ENCODE measurements around the gene STAT3.
A peak's percentile ranks its signal among the peaks of the same experiment; 100 is the strongest.
"Not testable (repeated sequence)": the region's sequence is repeated elsewhere in the genome, so short reads cannot be mapped to it uniquely, and the experiment has no call there.

The STAT3 gene

DNA sequence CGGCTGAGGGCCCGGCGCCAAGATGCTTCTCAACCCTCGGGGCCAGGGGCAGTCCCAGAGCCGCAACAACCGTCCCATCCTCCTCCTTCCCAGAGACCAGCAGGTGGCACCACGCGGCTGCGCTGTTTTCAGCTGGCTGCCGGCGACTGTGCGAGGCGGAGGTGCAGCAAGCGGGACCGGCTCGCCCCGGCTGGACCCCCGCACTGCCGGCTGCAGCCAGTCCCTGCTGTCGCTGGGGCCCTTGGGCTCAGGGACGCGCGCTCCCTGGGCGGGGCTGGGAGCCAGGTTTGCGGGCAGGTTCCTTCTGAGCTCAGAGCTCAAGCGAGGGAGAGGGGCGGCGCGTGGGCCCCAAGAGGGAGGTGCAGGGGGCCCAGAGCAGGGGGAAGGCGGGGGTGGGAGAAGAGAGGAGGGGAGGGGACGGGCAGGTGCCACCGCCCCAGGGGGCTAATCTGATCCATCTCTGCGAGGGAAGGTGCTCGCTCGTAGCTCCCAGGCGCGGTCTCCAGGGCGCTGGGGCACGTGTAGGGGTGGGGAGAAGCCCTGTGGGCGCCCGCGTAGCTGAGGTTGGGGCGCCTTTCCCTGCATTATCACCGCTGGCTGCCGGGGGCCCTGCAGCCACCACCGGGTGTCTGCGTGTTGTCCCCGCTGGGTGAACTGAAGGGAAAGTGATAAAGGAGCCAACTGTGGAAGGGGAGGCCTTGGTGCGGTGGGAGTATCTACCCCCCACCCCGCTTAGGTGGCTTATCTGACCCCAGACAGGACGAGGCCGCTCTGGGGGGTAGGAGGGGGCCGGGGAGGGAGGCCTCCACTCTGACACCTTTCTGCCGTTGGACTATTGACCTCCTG lies 75.7 kb downstream of the STAT3 start:
- peak; percentile 75 for DNase-seq

GRCh38 chr17:42312035-42312284 lies 76.3 kb downstream of the STAT3 start:
- no peak for DNase-seq

DNA sequence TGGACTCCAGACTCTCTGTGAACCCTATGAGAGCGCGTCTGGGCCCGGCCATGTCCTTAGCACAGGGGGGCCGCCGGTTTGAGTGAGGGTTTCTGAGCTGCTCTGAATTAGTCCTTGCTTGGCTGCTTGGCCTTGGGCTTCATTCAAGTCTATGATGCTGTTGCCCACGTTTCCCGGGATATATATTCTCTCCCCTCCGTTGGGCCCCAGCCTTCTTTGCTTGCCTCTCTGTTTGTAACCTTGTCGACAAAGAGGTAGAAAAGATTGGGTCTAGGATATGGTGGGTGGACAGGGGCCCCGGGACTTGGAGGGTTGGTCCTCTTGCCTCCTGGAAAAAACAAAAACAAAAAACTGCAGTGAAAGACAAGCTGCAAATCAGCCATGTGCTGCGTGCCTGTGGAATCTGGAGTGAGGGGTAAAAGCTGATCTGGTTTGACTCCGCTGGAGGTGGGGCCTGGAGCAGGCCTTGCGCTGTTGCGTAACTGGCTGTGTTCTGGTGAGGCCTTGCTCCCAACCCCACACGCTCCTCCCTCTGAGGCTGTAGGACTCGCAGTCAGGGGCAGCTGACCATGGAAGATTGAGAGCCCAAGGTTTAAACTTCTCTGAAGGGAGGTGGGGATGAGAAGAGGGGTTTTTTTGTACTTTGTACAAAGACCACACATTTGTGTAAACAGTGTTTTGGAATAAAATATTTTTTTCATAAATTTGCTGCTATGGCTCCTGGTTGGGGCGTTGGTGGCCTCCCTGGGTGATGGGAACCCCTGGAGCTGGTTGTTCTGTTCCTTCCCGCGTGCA lies 76.8 kb downstream of the STAT3 start:
- peak; percentile 88 for DNase-seq

DNA sequence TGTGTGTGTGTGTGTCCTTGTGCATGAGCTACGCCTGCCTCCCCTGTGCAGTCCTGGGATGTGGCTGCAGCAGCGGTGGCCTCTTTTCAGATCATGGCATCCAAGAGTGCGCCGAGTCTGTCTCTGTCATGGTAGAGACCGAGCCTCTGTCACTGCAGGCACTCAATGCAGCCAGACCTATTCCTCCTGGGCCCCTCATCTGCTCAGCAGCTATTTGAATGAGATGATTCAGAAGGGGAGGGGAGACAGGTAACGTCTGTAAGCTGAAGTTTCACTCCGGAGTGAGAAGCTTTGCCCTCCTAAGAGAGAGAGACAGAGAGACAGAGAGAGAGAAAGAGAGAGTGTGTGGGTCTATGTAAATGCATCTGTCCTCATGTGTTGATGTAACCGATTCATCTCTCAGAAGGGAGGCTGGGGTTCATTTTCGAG lies 77.4 kb downstream of the STAT3 start:
- no peak for DNase-seq

DNA sequence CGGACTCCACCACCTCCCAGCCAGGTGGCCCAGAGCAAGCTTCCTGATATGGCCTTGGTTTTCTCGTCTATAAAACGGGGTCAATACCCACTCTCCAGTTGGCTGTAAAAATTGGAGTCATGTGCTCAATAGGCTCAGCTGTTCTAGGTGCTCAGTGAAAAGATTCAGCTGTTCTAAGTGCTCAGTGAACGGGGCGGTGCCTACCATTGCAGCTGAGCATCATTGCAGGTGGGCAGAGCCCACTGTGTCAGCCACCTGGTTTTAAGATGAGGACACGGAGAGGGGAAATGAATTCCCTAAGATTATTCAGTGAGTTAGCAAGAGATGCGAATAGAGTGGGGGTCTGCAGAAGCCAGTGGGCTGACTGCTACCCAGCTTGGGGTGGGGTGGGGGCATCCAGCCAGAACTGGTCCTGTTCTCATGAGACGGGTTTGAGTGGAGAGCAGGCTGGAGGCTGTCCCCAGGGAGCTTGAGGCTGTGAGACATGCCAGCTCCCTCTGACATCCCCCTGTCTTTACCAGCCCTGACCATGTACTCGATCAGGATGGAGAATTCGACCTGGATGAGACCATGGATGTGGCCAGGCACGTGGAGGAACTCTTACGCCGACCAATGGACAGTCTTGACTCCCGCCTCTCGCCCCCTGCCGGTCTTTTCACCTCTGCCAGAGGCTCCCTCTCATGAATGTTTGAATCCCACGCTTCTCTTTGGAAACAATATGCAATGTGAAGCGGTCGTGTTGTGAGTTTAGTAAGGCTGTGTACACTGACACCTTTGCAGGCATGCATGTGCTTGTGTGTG lies 78.1 kb downstream of the STAT3 start:
- no peak for DNase-seq

DNA sequence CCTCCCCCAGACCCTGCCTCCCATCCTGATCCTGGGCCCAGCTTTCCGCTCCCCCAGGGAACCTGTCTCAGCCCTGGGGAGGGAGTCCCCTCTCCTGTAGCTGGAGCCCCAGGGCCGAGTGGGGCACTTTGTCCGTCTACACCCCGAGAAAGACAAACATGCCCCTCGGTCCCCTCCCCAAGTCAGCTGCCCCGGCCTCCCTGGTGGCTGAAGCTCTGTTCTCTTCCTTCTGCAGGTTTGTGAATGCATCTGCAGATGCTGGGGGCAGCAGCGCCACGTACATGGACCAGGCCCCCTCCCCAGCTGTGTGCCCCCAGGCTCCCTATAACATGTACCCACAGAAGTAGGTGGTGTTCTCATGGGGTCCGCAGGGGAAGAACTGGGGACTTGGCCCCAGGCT lies 79.1 kb downstream of the STAT3 start:
- no peak for DNase-seq

DNA sequence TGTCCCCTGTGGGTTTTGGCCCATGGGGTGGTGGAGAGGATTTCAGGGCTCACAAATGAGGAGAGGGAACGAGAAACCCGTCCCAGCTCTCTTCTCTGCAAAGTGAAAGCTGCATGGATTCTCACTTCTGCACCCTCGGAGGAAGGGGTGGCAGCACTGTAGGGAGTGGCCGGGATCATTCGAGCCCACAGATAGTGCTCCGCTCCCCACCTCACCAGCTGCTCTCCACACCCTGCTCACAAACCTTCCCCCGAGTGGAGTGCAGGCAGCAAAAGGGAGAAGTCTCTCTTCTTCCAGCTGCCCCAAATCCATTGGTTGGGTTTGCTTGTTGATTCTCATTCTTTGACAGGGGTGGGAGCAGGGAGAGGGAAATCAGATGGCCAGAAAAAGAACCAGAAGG lies 79.8 kb downstream of the STAT3 start:
- no peak for DNase-seq

DNA sequence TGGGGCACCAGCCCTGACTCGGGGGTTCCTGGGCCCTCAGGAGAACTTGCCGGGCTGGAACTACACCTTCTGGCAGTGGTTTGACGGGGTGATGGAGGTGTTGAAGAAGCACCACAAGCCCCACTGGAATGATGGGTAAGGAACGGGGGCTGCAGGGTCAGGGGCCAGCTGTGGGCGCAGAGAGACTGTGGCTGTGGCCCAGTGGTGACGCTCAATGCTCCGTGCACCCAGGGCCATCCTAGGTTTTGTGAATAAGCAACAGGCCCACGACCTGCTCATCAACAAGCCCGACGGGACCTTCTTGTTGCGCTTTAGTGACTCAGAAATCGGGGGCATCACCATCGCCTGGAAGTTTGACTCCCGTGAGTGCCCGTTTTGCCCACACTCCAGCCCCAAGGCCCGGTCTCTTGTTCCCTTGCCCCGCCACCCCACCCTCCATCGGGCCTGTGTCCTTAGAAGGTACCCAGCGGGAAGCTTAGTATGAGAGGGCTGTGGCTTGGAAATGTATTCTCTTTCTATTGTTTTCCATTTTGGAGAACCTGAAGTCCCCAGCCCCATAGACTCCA lies 80.8 kb downstream of the STAT3 start:
- no peak for DNase-seq

- DNase-seq = no peak
These were observed 81.9 kb downstream of the STAT3 start for GRCh38 chr17:42306385-42306667.

DNA sequence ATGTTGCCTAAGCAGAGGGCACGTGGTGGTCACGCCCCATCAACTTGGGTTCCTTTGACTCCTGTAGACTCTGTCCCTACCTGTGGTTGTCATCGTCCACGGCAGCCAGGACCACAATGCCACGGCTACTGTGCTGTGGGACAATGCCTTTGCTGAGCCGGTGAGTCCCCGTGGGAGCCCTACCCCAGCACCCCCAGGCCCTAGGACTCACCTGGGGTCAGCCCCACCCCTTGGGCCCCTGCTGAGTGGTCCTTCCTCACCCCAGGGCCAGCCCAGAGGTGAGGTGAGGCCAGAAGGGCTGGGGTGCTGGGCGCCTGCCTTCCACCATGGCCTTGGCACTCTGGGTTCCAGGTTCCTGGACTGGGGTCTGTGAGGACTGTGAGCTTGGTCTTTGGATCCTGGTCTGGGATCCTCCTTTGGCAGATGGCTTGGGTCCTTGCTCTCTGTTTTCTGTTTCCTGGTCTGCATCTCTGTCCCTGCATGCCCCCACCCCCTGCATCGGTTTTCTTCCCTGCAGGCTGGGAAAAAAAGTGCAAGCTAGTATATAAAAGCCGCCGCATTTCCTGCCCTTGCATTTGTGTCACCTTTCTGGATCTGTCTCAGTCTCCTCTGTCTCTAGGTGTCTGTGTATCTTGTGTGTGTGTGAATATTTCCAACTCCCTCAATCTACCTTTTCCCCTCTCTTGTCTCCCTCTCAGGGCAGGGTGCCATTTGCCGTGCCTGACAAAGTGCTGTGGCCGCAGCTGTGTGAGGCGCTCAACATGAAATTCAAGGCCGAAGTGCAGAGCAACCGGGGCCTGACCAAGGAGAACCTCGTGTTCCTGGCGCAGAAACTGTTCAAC lies 82.5 kb downstream of the STAT3 start:
- no peak for DNase-seq

- DNase-seq = not testable (repeated sequence)
These were observed 83.3 kb downstream of the STAT3 start for GRCh38 chr17:42305031-42305330.

DNA sequence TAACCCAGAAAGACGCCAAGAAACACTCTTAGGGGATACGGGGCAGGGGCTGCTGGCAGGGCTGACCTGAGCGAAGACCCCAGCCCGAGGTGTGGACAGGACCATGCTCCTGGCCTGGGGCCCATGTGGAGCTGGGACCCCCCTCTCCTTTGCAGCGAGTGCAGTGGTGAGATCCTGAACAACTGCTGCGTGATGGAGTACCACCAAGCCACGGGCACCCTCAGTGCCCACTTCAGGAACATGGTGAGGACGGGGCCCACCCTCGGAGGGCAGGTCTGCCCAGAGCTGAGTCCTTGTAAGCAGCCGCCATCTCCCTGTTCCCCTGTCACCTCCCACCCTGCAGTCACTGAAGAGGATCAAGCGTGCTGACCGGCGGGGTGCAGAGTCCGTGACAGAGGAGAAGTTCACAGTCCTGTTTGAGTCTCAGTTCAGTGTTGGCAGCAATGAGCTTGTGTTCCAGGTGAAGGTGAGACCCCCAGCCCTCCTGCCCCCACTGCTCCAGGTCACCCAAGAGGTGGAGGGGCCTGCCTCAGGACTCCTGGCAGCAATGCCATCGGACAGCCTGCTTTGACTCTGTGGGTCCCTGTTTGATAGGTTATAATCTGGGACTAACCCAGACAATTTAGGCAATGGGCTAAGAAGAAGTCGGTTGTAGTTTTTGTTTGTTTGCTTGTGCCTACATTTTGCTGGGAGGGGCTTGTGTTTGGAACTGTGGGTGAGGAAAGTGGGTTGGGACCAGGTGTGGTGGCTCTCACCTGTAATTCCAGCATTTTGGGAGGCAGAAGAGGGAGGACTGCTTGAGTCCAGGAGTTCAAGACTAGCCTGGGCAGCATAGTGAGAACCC lies 83.8 kb downstream of the STAT3 start:
- DNase-seq = no peak

- DNase-seq = no peak
These were observed 84.5 kb downstream of the STAT3 start for GRCh38 chr17:42303694-42304093.

- no peak for DNase-seq
These were observed 87.2 kb downstream of the STAT3 start for GRCh38 chr17:42301022-42301421.

DNA sequence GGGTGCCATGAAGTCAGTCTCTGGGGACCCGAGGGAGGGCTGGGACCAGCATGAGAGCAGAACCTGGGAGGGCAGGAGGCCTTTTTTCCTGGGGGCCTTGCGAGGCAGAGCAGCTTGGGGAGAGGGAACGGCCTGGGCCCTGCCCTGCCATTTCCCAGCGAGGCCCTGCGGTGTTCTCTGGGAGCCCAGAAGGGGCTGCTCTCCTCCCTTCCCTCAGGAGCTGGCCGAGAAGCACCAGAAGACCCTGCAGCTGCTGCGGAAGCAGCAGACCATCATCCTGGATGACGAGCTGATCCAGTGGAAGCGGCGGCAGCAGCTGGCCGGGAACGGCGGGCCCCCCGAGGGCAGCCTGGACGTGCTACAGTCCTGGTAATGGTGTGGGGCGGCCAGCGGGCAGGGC lies 88.3 kb downstream of the STAT3 start:
- DNase-seq = not testable (repeated sequence)

DNA sequence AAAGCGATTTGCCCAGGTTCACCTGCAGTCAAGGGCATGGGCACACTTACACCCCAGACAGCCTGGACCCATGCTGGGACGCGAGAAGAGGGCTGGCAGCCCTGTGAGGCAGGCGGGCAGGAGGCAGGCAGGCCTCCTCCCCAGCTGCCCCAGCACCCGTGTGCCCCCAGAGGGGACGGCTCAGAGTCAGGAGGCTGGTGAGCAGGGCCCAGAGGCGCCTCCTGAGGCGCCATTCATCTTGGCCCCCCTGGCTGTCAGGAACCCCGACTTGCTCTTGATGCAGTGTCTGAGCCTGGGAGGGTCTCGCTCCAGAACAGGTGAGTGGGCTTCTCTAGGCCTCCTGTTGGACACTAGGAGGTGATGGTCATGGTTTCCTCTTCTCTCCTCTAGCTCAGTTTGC lies 88.9 kb downstream of the STAT3 start:
- DNase-seq = not testable (repeated sequence)

DNA sequence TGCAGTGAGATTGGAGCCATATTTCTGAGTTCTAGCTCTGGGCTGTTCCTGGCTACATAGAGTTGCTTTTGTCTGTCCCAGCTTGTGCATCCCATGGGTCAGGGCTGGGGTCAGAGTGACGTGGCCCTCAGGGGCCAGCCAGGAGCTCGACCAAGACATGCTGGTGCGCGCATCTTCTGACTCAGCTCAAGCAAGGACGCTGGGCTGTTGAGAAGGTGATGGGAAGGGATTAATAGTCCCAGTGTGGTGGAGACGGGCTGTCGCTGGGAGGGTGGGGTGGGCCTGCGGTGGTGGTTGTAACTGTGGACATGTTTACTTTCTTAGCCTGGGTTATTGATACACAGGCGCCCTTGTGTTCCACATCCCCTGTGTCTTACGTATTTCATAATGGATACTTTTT lies 90.5 kb downstream of the STAT3 start:
- DNase-seq = not testable (repeated sequence)

GRCh38 chr17:42296012-42296411 lies 92.2 kb downstream of the STAT3 start:
- no peak for DNase-seq

- no peak for DNase-seq
These were observed 93.5 kb downstream of the STAT3 start for GRCh38 chr17:42294469-42295398.

DNA sequence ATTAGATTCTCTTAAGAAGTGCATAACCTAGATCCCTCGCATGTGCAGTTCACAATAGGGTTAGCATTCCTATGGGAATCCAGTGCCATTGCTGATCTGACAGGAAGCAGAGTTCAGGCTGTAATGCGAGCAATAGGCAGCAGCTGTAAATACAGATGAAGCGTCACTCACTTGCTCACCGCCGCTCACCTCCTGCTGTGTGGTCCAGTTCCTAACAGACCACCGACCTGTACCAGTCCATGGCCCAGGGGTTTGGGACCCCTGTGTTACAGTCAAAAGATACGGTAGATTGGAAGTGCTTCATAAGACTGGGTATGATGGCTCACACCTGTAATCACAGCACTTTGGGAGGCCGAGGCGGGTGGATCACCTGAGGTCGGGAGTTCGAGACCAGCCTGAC lies 97.1 kb downstream of the STAT3 start:
- DNase-seq = no peak

DNA sequence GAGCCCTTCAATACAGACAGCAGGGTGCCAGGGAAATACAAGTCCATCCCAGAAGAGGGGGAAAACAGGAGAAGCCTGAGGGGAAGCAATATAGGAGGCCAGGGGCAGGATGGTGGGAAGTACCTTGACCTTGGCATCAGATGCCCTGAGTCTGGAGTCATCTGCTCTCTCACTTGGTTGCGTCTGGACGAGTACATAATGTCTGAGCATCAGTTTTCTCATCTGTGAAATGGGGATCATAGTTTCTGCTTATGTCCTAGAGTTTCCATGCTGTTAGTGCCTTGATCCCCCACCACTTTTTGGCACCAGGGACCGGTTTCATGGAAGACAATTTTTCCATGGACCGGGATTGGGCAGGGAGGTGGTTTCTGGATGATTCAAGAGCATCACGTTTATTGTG lies 97.7 kb downstream of the STAT3 start:
- DNase-seq = no peak

All from GF-D8 (cell line).